Activated CD4-positive, alpha-beta T cell treated with anti-CD3 and anti-CD28 coated beads, Interleukin-2, amount 10 ng/mL, durations not matched to agents 24 days and 14 days (primary cell): ENCODE measurements around the gene SEPTIN10. TPM values are rescaled to one million over a fixed set of nuclear protein-coding genes. Genes with fewer than 3 reads are reported as not detected.

Experiments used
- DNase-seq: peaks from one replicate; pipeline ENCODE4 v3.0.0; 2022
- H3K27ac Mint-ChIP-seq: one replicate; pipeline ENCODE4 v1.8.0; 2022; ENCODE audit warnings: mild to moderate bottlenecking, mixed read lengths
- H3K27me3 Mint-ChIP-seq: one replicate; pipeline ENCODE4 v1.8.0; 2022; ENCODE audit warnings: mixed read lengths
- H3K36me3 Mint-ChIP-seq: one replicate; pipeline ENCODE4 v1.8.0; 2022; ENCODE audit warnings: low read depth, mild to moderate bottlenecking, mixed read lengths
- H3K4me1 Mint-ChIP-seq: one replicate; pipeline ENCODE4 v1.8.0; 2021; ENCODE audit warnings: mixed read lengths
- H3K4me3 Mint-ChIP-seq: one replicate; pipeline ENCODE4 v1.8.0; 2022; ENCODE audit warnings: mild to moderate bottlenecking, moderate library complexity, mixed read lengths
- H3K9me3 Mint-ChIP-seq: one replicate; pipeline ENCODE4 v1.8.0; 2021; ENCODE audit warnings: mixed read lengths
- intact Hi-C: fragments of 100-400 bp; cut with micrococcal nuclease; formaldehyde crosslinking; loops from one replicate; pipeline ENCODE4 v1.15.1; 2023
- total RNA-seq: library from RNA; stranded (reverse); gene quantifications from 2 replicates; pipeline ENCODE4 v1.2.3, GENCODE V29; 2022

The SEPTIN10 gene
- total RNA-seq, result 0.14 and 0.50 TPM in 2 replicates

GRCh38 chr2:109613922-109614714 lies at the start of gene SEPTIN10, which contains the start of gene SOWAHC:
Gene SEPTIN10 (minus strand): TSS chr2:109613966. CDS start chr2:109613827, 139 bp downstream.
Gene SOWAHC (plus strand): TSS chr2:109614364. CDS start chr2:109614490, 126 bp downstream.
- DNase-seq, result peak; percentile 94
- intact Hi-C loops, result no loop called here
- no peaks in the 10 kb centered on the region for H3K9me3 Mint-ChIP-seq
- peaks cover 11% of the 10 kb centered on the region for H3K4me1 Mint-ChIP-seq
- H3K36me3 Mint-ChIP-seq, result peaks cover 2% of the 10 kb centered on the region
- H3K27ac Mint-ChIP-seq, result peak within 1 kb of the TSS; percentile 73
- peak within 1 kb of the TSS; percentile 90 for H3K4me3 Mint-ChIP-seq
- H3K27me3 Mint-ChIP-seq, result peaks cover 72% of the 10 kb centered on the region

DNA sequence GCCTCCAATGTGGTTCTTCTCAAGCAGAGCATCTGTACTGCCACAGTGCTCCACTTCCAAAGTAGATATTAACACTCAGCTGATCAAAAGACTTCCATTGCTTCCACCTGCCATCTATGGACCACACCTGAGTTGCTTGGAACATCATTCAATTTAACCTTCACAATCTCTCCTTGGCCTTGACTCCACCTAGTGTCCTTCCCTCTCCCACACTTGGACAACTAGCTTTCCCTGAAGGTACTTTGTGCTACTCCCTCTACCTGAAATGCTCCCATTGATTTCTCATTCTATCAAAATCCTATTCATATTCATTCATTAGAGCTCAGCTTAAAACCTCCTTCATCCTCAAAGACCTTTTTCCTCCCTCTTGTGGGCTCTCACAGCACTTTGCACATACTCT lies 49.1 kb upstream of the SEPTIN10 start:
- Mint-ChIP-seq H3K27me3 (peaks cover 18% of the 10 kb centered on the region), H3K4me1 (no peaks in the 10 kb centered on the region), H3K9me3 (no peaks in the 10 kb centered on the region), H3K27ac (no peak overlapping the region), H3K4me3 (no peak overlapping the region), H3K36me3 (no peaks in the 10 kb centered on the region)
- DNase-seq, result no peak
- intact Hi-C loops, result no loop called here

DNA sequence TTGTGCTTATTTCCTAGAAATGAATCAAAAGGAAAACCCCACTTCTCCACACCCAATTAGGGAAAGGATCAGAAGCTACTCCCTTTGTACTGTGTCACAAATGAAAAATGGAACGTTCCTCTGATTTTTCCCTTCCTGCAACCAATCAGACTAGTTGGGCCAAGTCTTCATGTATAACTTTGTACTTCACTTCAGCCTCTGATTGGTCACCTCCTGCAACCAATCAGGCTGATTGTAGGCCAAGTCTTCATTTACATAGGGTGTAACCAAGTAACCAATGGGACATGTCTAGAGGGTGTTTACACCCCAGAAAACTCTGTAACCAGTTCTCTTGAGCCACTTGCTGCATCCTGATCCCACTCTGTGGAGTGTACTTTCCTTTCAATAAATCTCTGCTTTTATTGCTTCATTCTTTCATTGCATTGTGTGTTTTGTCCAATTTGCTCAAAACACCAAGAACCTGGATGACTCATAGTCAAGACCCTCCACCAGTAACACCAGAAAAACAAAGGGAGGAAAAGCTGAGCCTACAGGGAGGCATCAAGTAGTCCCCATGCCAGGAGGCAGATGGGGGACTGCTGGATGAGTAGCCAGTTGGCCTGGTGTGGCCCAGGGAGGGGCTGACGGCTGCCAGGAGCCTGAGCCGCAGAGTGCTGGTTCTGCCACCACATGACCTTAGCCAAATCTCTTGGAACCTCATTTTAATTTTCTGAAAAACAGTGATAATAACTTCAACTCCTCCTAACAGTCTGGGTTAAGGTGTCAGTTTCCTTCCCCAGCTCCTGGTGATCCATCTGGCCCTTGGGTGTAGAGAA lies 46.5 kb upstream of the SEPTIN10 start:
- Mint-ChIP-seq H3K4me3 (no peak overlapping the region), H3K9me3 (no peaks in the 10 kb centered on the region), H3K36me3 (no peaks in the 10 kb centered on the region), H3K4me1 (no peaks in the 10 kb centered on the region), H3K27me3 (peaks cover 13% of the 10 kb centered on the region), H3K27ac (no peak overlapping the region)
- intact Hi-C loops, result no loop called here
- DNase-seq, result no peak

GRCh38 chr2:109659396-109660045 lies 45.8 kb upstream of the SEPTIN10 start:
- Mint-ChIP-seq H3K4me1 (no peaks in the 10 kb centered on the region), H3K36me3 (no peaks in the 10 kb centered on the region), H3K9me3 (no peaks in the 10 kb centered on the region), H3K27me3 (peaks cover 13% of the 10 kb centered on the region), H3K27ac (no peak overlapping the region), H3K4me3 (no peak overlapping the region)
- intact Hi-C loops, result no loop called here
- no peak for DNase-seq

DNA sequence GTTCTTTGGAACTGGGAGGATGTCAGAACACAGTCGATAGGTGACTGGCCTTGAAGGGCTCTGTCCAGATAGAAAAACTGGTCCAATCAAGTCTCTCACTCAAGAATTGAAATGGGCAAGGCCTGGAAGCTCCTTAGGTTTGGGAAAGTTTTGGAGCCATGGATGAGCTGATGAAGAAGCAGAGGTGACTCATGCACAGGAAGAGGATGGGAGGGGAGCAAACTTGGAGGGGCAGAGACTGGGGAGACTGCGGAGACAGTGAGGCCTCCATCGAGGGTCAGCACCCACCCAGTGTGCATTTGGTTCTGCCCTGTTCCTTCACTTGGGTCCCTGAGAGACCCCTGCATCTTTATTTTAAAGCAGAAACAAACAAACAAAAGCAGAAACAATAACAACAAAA lies 41.5 kb upstream of the SEPTIN10 start:
- no peak for DNase-seq
- no peak overlapping the region for H3K4me3 Mint-ChIP-seq
- intact Hi-C loops, result no loop called here
- no peaks in the 10 kb centered on the region for H3K9me3 Mint-ChIP-seq
- peaks cover 2% of the 10 kb centered on the region for H3K27me3 Mint-ChIP-seq
- H3K4me1 Mint-ChIP-seq, result no peaks in the 10 kb centered on the region
- H3K27ac Mint-ChIP-seq, result no peak overlapping the region
- H3K36me3 Mint-ChIP-seq, result no peaks in the 10 kb centered on the region

- H3K36me3 Mint-ChIP-seq, result no peaks in the 10 kb centered on the region
- no peak overlapping the region for H3K27ac Mint-ChIP-seq
- intact Hi-C loops, result no loop called here
- no peak for DNase-seq
- no peaks in the 10 kb centered on the region for H3K4me1 Mint-ChIP-seq
- peaks cover 2% of the 10 kb centered on the region for H3K27me3 Mint-ChIP-seq
- no peak overlapping the region for H3K4me3 Mint-ChIP-seq
- no peaks in the 10 kb centered on the region for H3K9me3 Mint-ChIP-seq
Observed at GRCh38 chr2:109654326-109655050, 40.7 kb upstream of the SEPTIN10 start.

GRCh38 chr2:109649736-109650695 lies 36.2 kb upstream of the SEPTIN10 start:
- DNase-seq, result no peak
- intact Hi-C loops, result no loop called here
- Mint-ChIP-seq H3K27ac (no peak overlapping the region), H3K4me3 (no peak overlapping the region), H3K27me3 (no peaks in the 10 kb centered on the region), H3K9me3 (no peaks in the 10 kb centered on the region), H3K4me1 (no peaks in the 10 kb centered on the region), H3K36me3 (no peaks in the 10 kb centered on the region)

DNA sequence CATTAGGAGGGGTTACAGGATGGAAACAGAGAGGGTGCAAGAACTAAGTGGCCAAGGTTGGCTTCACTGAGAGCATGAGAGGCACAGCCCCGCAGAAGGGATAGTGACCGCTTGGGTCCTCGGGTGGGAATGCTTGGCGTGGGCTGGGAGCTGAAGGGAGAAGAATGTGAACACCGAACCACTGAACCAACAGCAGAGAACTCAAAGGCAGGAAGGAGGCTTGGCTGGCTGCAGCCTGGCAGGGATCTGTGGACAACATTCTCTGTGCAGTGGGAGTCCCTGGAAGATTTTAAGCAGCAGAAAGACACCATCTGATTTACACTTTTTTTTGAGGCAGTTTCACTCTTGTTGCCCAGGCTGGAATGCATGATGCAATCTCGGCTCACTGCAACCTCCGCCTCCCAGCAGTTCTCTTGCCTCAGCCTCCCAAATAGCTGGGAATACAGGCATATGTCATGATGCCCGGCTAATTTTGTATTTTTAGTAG lies 34.3 kb upstream of the SEPTIN10 start:
- Mint-ChIP-seq H3K27me3 (no peaks in the 10 kb centered on the region), H3K4me1 (no peaks in the 10 kb centered on the region), H3K9me3 (no peaks in the 10 kb centered on the region), H3K36me3 (no peaks in the 10 kb centered on the region), H3K27ac (no peak overlapping the region), H3K4me3 (no peak overlapping the region)
- DNase-seq, result no peak
- intact Hi-C loops, result no loop called here

DNA sequence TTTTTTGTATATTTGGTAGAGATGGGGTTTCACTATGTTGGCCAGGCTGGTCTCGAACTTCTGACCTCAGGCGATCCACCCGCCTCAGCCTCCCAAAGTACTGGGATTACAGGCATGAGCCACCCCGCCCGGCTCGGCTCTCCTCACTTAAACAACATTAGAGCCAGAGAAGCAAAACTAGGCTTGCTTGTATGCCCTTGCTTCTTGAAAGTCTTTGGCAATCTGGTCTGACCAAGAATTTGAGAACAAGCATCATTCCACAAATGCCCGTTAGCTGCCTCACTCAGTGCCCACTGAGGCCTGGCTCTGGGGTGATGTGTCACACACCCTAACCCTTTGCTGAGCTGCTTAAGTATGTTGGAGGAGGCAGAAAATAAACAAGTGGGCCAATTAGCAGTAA lies 33.9 kb upstream of the SEPTIN10 start:
- intact Hi-C loops, result no loop called here

DNA sequence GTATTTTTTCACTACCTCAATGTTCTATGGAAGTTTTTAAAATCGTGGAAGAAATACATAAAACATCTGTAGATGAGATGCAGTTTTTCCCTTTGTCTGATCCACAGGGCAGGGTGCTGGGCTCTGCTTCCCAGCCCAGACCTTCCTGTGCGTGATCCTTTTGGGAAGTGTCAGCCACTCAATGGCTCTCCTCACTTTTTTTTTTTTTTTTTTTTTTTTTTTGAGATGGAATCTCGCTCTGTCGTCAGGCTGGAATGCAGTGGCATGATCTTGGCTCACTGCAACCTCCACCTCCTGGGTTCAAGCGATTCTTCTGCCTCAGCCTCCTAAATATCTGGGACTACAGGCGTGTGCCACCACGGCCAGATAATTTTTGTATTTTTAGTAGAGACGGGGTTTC lies 33.2 kb upstream of the SEPTIN10 start:
- H3K36me3 Mint-ChIP-seq, result no peaks in the 10 kb centered on the region
- DNase-seq, result no peak
- intact Hi-C loops, result no loop called here
- H3K4me3 Mint-ChIP-seq, result no peak overlapping the region
- H3K9me3 Mint-ChIP-seq, result no peaks in the 10 kb centered on the region
- no peaks in the 10 kb centered on the region for H3K4me1 Mint-ChIP-seq
- no peak overlapping the region for H3K27ac Mint-ChIP-seq
- H3K27me3 Mint-ChIP-seq, result no peaks in the 10 kb centered on the region

More for the DNA sequence above, 33.9 kb upstream of the SEPTIN10 start:
- no peaks in the 10 kb centered on the region for H3K27me3 Mint-ChIP-seq
- H3K36me3 Mint-ChIP-seq, result no peaks in the 10 kb centered on the region
- H3K27ac Mint-ChIP-seq, result no peak overlapping the region
- H3K4me3 Mint-ChIP-seq, result no peak overlapping the region
- DNase-seq, result no peak
- H3K4me1 Mint-ChIP-seq, result no peaks in the 10 kb centered on the region
- no peaks in the 10 kb centered on the region for H3K9me3 Mint-ChIP-seq

DNA sequence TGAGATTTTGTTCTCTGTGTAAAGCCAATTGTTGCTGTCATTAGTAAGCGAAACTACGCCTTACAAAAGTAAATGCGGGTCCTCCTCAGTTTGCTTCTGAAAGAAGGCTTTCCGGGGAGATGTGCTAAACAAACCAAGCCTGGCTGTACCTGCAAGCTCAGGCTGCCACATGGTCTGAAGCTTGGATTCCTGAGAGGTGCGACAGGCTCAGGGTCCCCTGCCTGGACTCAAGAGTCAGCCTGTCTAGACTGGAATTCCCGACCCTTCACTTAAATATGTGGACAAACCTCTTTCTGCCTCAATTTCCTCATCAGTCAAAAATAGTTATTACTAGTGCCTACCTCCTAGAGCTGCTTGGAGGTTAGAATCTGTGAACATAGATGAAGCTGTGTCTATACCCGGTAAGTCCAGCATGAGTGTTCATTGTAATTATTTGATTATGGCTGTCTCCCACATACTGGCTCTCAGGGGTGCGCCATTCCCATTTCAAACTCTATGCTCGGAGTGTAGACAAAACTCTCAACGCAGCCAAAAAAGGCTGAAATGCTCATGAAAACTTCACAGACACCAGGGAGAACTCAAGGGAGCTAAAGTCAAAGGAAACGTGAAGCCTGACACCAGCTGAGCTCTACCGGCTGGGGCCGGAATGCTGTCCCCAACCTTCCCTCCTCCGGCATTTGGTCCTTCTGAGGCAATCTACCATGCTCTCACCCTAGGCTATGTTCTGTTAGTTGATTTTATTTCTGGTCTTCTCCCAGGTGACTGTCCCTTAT lies 31.8 kb upstream of the SEPTIN10 start:
- no peaks in the 10 kb centered on the region for H3K27me3 Mint-ChIP-seq
- intact Hi-C loops, result no loop called here
- no peaks in the 10 kb centered on the region for H3K36me3 Mint-ChIP-seq
- no peaks in the 10 kb centered on the region for H3K9me3 Mint-ChIP-seq
- H3K27ac Mint-ChIP-seq, result no peak overlapping the region
- DNase-seq, result no peak
- H3K4me3 Mint-ChIP-seq, result no peak overlapping the region
- no peaks in the 10 kb centered on the region for H3K4me1 Mint-ChIP-seq
